Measurements from ENCODE around the gene GPC6.

The GPC6 gene

DNA sequence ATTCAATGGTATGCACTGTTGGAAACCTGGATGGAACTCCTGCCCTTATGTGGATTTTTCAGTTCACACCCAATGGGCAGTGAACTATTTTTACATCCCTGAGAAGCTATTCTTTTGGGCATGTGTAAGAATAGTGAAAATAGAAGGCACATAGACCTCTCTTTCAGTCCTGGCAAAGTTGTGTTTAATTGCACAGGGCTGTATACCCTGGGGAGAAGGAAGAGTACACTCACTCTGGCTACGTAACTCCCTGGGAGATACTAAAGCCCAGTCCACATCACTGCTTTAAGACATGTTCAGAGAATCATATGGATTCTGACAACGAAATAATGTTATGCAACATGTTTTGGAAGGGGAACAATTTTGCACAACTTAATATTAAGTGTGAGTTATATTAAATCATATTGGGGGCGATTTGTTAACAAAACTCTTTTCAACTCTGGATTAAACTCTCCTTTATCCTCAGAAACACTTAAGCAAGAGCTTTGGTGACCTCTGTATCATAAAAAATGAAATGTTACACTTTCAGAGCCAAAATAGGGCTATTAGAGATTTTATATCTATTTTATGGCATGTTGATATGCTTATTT, 1086.8 kb downstream of the GPC6 start:
- TF ChIP-seq, protein P1, sequence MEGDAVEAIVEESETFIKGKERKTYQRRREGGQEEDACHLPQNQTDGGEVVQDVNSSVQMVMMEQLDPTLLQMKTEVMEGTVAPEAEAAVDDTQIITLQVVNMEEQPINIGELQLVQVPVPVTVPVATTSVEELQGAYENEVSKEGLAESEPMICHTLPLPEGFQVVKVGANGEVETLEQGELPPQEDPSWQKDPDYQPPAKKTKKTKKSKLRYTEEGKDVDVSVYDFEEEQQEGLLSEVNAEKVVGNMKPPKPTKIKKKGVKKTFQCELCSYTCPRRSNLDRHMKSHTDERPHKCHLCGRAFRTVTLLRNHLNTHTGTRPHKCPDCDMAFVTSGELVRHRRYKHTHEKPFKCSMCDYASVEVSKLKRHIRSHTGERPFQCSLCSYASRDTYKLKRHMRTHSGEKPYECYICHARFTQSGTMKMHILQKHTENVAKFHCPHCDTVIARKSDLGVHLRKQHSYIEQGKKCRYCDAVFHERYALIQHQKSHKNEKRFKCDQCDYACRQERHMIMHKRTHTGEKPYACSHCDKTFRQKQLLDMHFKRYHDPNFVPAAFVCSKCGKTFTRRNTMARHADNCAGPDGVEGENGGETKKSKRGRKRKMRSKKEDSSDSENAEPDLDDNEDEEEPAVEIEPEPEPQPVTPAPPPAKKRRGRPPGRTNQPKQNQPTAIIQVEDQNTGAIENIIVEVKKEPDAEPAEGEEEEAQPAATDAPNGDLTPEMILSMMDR (conservative IDR thresholded peaks at IDR 0.05; ENCODE audit: low read depth, low read length): no peak
- no peak overlapping the region for H3K4me3 ChIP-seq (ENCODE audit: low read length)
- DNase-seq (ENCODE audit: low read depth): no peak

DNA sequence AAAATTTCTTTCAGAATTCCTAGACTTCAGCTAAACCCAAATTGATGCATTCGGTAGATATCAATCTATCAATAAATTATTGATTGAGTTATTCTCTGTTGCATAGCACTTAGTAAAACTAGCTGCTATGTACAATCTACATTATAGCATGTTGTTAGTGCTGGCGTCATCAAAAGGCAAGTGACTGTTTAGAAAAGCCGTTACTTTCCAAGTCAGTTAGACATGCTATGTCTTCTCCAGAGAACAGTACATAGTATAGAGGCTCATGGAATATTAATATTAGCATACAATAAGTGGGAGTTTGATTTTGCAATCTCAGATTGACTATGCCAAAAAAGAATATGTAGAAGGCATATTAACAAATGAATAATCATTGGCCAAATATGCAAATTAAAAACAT, 1087.3 kb downstream of the GPC6 start:
- DNase-seq (ENCODE audit: low read depth): no peak
- TF ChIP-seq, protein P1 (conservative IDR thresholded peaks at IDR 0.05; ENCODE audit: low read depth, low read length): no peak
- H3K4me3 ChIP-seq (ENCODE audit: low read length): no peak overlapping the region

DNA sequence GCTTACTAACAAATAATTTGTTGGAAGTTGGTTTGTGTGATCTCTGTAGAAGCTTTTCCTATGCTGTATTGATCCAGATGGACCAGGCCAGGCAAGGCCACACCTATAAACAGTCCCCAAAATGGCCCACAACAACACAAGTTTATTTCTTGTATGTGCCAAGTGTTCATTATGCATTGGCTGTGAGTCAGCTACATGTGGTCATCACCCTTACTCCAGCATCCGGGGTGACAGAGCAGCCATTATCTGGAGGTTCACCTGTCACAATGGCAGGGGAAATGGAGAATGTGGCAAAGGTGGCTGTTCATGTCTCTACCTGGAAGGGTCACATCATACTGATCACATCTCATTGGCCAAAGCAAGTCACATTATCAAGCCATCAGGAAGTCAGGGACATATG, 1088.6 kb downstream of the GPC6 start:
- H3K4me3 ChIP-seq (ENCODE audit: low read length): no peak overlapping the region
- DNase-seq (ENCODE audit: low read depth): no peak
- TF ChIP-seq, protein P1 (conservative IDR thresholded peaks at IDR 0.05; ENCODE audit: low read depth, low read length): no peak

DNA sequence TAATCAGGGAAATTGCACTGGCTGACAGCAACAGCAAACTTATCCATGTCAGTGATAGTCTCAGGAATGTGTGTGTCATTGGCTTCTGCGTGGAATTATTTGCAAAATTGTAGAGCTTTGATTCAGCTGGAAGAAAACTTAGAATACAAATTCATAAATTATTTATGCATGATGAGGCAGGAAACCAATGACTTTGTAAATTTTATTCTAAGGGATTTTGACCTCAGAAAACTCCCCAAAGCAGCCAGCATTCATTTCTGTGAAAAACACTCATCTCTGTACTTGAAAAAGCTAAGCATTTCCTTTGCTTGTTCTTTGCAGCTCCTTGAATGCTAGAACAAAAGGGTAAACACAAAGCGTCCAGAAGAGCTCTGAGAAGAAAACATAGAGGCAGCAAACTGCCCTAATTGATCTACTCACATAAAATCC, 1090.5 kb downstream of the GPC6 start:
- TF ChIP-seq, protein P1 (conservative IDR thresholded peaks at IDR 0.05; ENCODE audit: low read depth, low read length): no peak
- DNase-seq (ENCODE audit: low read depth): no peak
- no peak overlapping the region for H3K4me3 ChIP-seq (ENCODE audit: low read length)

DNA sequence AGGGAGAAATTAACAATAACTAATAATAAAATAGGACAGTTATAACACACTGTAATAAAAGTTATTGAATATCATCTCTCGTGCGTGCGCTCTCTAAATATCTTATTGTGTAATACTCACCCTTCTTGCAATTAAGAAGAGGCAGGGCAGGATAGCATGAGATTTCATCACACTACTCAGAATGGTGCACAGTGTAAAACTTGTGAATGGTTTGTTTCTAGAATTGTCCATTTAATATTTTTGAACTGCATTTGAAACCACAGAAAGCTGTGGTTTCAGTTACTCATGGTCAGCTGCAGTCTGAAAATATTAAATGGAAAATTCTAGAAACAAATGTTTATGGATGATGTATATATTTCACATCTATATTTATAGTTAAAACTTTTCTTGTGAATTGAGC, 1091.8 kb downstream of the GPC6 start:
- TF ChIP-seq, protein P1 (conservative IDR thresholded peaks at IDR 0.05; ENCODE audit: low read depth, low read length): no peak
- DNase-seq (ENCODE audit: low read depth): no peak
- no peak overlapping the region for H3K4me3 ChIP-seq (ENCODE audit: low read length)

DNA sequence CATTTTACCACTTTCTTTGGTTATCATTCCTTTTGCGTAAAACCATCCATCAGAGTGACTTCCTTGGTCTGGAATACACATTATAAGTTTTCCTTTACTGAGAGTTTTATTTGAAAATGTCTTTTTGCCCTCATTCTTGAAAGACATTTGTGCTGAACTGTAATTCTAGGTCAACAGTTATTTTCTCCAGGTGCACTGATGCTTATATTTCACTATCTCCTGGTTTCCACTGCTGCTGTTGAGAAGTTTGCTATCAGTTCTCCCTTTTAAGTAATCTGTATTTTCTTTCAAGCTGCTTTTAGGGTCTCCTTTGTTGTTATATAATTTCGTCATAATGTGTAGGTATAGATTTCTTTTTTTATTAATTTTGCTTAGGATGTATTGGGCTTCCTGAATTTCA, 1092.9 kb downstream of the GPC6 start:
- H3K4me3 ChIP-seq (ENCODE audit: low read length): no peak overlapping the region
- TF ChIP-seq, protein P1 (conservative IDR thresholded peaks at IDR 0.05; ENCODE audit: low read depth, low read length): no peak
- DNase-seq (ENCODE audit: low read depth): no peak

DNA sequence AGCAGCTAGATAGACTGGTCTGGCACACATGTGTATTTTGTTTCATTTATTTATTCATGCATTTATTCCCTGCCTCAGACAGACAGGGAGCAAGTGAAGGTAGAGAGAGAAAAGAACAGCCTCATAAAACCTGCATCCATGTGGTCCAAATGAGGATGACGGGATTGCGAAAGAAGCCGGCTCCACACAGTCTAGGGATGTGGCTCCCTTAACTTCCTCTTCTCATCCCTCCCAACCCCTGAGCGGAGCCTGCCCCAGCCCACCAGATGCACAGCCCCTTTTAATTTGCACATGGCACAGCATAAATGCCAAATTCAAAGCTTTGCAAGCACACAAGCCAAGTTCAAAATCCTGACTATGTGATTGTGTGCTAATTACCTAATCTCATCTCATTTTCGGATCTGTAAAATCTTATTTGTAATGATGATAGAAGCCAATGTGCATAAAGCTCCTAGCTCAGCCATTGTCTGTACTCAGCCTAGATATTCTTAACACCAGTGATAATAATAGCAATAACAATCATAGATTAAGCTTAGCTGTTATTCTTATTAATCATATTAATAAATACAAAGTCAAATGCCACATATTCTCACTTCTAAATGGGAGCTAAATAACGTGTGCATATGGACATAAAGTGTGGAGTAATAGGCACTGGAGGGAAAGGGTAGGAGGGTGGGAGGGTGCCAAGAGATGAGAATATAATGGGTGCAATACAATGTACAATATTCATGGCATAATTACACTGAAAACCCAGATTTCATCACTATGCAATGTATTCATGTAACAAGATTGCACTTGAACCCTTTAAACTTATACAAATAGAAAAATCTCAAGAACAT, 1096.5 kb downstream of the GPC6 start:
- DNase-seq (ENCODE audit: low read depth): no peak
- H3K4me3 ChIP-seq (ENCODE audit: low read length): no peak overlapping the region
- TF ChIP-seq, protein P1 (conservative IDR thresholded peaks at IDR 0.05; ENCODE audit: low read depth, low read length): no peak
